ENCODE measurements around the gene ZBTB47. TPM values are rescaled to one million over a fixed set of nuclear protein-coding genes. Genes with fewer than 3 reads are reported as not detected.

Gene ZBTB47
- total and polyA plus RNA-seq, 2 donors (not counting 3 experiments of a cell fraction or from before 2014, with no cell fraction given): 10.6 to 14.5 TPM

GRCh38 chr3:42613462-42613861, 40.0 kb upstream of the ZBTB47 start:
- FAIRE-seq: peak; percentile 26
- H3K4me2 ChIP-seq (ENCODE audit: insufficient read depth, low read length): no peak overlapping the region
- peak; percentile 36 for DNase-seq (ENCODE audit: low read depth, low spot score)

More at GRCh38 chr3:42613462-42613861, 40.0 kb upstream of the ZBTB47 start:
- H2AFZ ChIP-seq (ENCODE audit: low read depth, low read length): no peak overlapping the region
- dilution Hi-C loops (cut with MboI; ENCODE audit: extremely low pct_ligation_motif_present, low sequenced_read_pairs): no loop called here
- BruUV-seq (replicated peaks): no TSS peak
- no peaks in the 10 kb centered on the region for H3K27me3 ChIP-seq (ENCODE audit: control insufficient read depth in 2 of 2, insufficient read depth in 2 of 2, low read length in 2 of 2)
- H3K79me2 ChIP-seq (ENCODE audit: control insufficient read depth, insufficient read depth, low read length): peaks cover 85% of the 10 kb centered on the region
- intact Hi-C loops (cut with micrococcal nuclease): loop anchor here (2.0 kb wide), 1 partner anchor 41 kb away; no protein-coding TSS in a partner anchor
- peaks cover 0 to 3% of the 10 kb centered on the region in 2 experiments for H3K36me3 ChIP-seq (ENCODE audit: control insufficient read depth in 2 of 2, extremely low read depth in 1 of 2, insufficient read depth in 2 of 2, low read length in 2 of 2)
- ChIA-PET POLR2A (interaction anchor here (1.0 kb wide), 2 partner anchors 13 to 23 kb away, joined by 3 to 4 read pairs; partner anchors contain the start of gene NKTR), CTCF (interaction anchor here (0.6 to 2.6 kb wide), 18 partner anchors 7 to 209 kb away, joined by 3 to 28 read pairs (median 5); partner anchors contain the start of genes NKTR and SS18L2)
- H3K9ac ChIP-seq (replicated peaks; ENCODE audit: extremely low read depth, insufficient read depth, low read length): no peak overlapping the region
- H3K27ac ChIP-seq (ENCODE audit: insufficient read depth, low read depth, low read length): no peak overlapping the region
- peaks cover 32% of the 10 kb centered on the region for H3K4me1 ChIP-seq (ENCODE audit: control insufficient read depth, extremely low read depth, insufficient read depth, low read length)
- TF ChIP-seq GATA2 (IDR thresholded peaks at IDR 0.05; ENCODE audit: insufficient read depth, insufficient read length, low read depth, low read length) (no peak), MAX (IDR thresholded peaks at IDR 0.05; ENCODE audit: insufficient read depth, insufficient read length) (no peak), EZH2 (IDR thresholded peaks at IDR 0.05; ENCODE audit: borderline replicate concordance, low read depth, low read length, severe bottlenecking) (no peak), FOS (IDR thresholded peaks at IDR 0.05; ENCODE audit: borderline replicate concordance, insufficient read depth, low read length) (no peak), POLR2A (IDR thresholded peaks at IDR 0.05; ENCODE audit: low read depth, low read length) (no peak), CTCF (IDR thresholded peaks at IDR 0.05; ENCODE audit: extremely low read depth in 1 of 2, insufficient read depth in 1 of 2, low read depth in 1 of 2, low read length in 2 of 2) (peak in 1 of 2 donors; percentile 9), JUN (IDR thresholded peaks at IDR 0.05; ENCODE audit: borderline replicate concordance, insufficient read depth, insufficient read length, low read depth) (no peak), MYC (IDR thresholded peaks at IDR 0.05; ENCODE audit: low read depth, low read length) (no peak)
- peaks cover 5% of the 10 kb centered on the region for H4K20me1 ChIP-seq (replicated peaks; ENCODE audit: control insufficient read depth, extremely low read depth, insufficient read depth, low read length)
- H3K9me1 ChIP-seq (replicated peaks; ENCODE audit: control insufficient read depth, extremely low read depth, insufficient read depth, low read length): no peaks in the 10 kb centered on the region
- no peaks in the 10 kb centered on the region for H3K9me3 ChIP-seq (replicated peaks; ENCODE audit: control insufficient read depth, insufficient read depth, low read length)
- no peak overlapping the region for H3K4me3 ChIP-seq (replicated peaks in 1 of 3; ENCODE audit: insufficient read depth in 1 of 3, low read depth in 1 of 3, low read length in 3 of 3)
